Mesenteric fat pad (tissue), 1 donor: ENCODE results near the gene ZBTB17. TPM values are rescaled to one million over a fixed set of nuclear protein-coding genes. Genes with fewer than 3 reads are reported as not detected.
"Not testable (repeated sequence)": the region's sequence is repeated elsewhere in the genome, so short reads cannot be mapped to it uniquely, and the experiment has no call there.

Experiments used
- DNase-seq: peaks from one replicate; pipeline ENCODE4 v3.0.0-alpha.2; 2020; ENCODE audit warnings: low spot score
- total RNA-seq: library from RNA; stranded (reverse); fragmentation: NEBNext Ultra II Directional; extraction: Animal tissue kit (Norgen Biotek cat#: 25700); gene quantifications from one replicate; pipeline ENCODE4 v1.2.1, GENCODE V29; 2021
- donor health status: DM: yes; HTN: yes; CAD: no.

The ZBTB17 gene
- total RNA-seq, 1 donor from 2014 or later: 29.9 TPM

GRCh38 chr1:16012590-16013219, 36.8 kb upstream of the ZBTB17 start:
- no peak for DNase-seq

GRCh38 chr1:16011936-16012589, 36.2 kb upstream of the ZBTB17 start:
- no peak for DNase-seq

- no peak for DNase-seq
Measured at GRCh38 chr1:16010837-16011236, 34.9 kb upstream of the ZBTB17 start.

GRCh38 chr1:16009678-16010077, 33.8 kb upstream of the ZBTB17 start:
- DNase-seq: no peak

GRCh38 chr1:16009030-16009460, 33.1 kb upstream of the ZBTB17 start:
- no peak for DNase-seq

GRCh38 chr1:16007671-16008341, 31.9 kb upstream of the ZBTB17 start:
- no peak for DNase-seq

GRCh38 chr1:16006552-16007485, 30.9 kb upstream of the ZBTB17 start:
- no peak for DNase-seq

GRCh38 chr1:16006010-16006409, 30.1 kb upstream of the ZBTB17 start:
- DNase-seq: no peak

- no peak for DNase-seq
Measured at GRCh38 chr1:16005597-16005996, 29.7 kb upstream of the ZBTB17 start.

- DNase-seq: not testable (repeated sequence)
Measured at GRCh38 chr1:16001274-16001673, 25.4 kb upstream of the ZBTB17 start.

GRCh38 chr1:15998929-15999328, 23.0 kb upstream of the ZBTB17 start:
- DNase-seq: no peak

GRCh38 chr1:15997637-15998280, 21.9 kb upstream of the ZBTB17 start:
- DNase-seq: no peak

GRCh38 chr1:15997076-15997585, 21.2 kb upstream of the ZBTB17 start:
- no peak for DNase-seq

- no peak for DNase-seq
Measured at GRCh38 chr1:15994590-15995351, 18.9 kb upstream of the ZBTB17 start.

- DNase-seq: no peak
Measured at GRCh38 chr1:15994081-15994480, 18.2 kb upstream of the ZBTB17 start.

GRCh38 chr1:15993666-15994065, 17.8 kb upstream of the ZBTB17 start:
- DNase-seq: no peak

- DNase-seq: no peak
Measured at GRCh38 chr1:15992582-15993500, 16.9 kb upstream of the ZBTB17 start.

- DNase-seq: no peak
Measured at GRCh38 chr1:15992187-15992553, 16.3 kb upstream of the ZBTB17 start.
